Globus pallidus (tissue), 1 donor: ENCODE measurements around the gene MYO3A.
"Not testable (repeated sequence)": the region's sequence is repeated elsewhere in the genome, so short reads cannot be mapped to it uniquely, and the experiment has no call there.

ENCODE experiments used
- DNase-seq: peaks from one replicate; pipeline ENCODE4 v3.0.0-alpha.2; 2015; ENCODE audit warnings: low spot score

MYO3A gene

DNA sequence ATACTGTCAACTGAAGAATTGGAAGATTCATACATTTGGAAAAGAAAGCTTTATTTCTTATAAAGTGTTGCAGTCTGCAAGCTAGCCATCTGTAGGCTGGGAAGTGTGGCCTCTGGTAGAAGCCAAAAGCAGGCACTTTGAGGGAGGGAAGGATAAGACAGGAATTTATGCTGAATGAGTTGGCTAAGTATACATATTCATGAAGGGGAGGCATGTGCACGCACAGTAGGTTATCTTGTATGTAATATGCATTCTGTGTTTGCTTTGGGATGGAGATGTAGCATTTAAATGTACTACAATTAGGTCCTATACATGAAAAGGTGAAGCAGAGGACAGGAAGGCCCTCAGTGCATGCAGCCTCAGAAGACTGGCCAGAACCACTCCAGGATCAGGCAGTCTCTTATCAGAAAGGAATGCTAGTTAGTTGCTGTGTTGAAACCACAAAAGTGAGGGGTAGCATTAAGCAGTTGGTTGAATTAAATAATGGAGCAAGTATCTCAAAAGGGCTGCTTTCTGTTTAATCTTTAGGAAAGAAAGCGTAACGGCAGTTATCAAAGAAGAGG lies 40.9 kb downstream of the MYO3A start:
- DNase-seq = no peak

DNA sequence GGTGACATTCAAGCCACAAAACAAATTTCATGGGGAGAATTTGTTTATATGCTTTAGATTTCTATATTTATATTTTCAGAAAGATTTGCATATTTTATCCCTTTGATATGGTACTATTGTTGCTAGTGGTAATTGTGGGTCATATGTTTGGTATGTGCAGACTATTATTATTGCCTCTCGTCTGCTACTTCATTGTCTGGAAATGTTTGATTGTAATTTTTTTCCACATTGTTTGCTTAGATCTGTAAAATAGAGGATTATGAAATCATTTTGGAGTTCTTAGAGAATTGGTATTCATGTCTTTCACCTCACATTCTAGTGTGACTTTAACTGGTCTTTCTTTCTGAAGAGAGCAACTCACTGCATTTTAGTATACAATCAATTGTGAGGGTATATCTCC lies 44.7 kb downstream of the MYO3A start:
- no peak for DNase-seq

DNA sequence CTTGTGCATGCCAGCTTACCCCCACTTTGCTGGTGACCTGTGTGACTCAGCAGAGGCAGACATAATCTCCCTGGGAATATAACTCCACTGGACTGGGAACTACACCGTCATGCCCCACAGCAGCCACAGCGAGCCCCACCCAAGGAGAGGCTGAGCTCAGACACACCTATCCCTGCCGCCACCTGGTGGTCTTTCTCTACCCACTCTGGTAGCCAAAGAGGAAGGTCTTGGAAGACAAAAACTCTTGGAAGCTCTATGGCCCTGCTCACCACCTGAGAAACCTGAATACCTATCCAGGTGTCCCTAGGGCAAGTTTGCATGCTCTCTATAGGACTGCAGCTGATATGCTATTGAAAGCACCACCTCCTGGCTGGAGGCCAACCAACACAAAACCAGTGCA lies 48.1 kb downstream of the MYO3A start:
- no peak for DNase-seq

DNA sequence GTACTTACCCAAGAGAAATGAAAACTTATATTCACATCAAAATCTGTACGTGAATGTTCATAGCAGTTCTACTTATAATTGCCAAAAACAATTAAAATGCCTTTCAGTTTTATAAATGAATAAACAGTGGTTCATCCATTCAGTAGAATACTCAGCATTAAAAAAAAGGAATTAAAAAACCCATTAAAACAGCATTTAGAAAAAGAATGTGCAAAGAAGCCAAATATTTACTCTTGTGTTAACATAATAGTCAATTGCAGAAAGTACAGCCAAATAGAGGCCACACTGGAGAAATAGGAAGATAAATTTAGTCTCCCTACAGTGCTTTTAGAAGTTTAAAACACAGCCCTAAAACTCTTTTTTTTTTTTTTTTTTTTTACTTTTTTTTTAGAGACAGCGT lies 54.6 kb downstream of the MYO3A start:
- DNase-seq = no peak

DNA sequence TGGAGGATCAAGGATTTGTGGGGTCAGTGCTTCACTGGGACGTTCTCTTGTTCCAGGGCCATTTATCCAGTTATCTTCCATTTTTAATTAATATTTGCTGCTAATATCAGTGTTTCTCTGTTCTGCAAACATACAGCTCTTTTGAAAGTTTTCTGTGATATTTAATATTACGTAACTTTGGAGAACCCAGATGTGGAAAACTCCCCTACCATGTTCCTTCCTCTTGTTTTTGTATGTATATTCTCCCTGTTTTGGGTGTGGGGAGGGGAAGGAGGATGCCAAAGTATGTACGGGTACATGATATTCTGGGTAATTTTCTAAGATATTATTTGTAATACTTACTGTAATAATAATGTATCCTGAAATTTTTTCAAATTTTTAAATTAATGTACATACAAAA lies 55.9 kb downstream of the MYO3A start:
- DNase-seq = no peak

DNA sequence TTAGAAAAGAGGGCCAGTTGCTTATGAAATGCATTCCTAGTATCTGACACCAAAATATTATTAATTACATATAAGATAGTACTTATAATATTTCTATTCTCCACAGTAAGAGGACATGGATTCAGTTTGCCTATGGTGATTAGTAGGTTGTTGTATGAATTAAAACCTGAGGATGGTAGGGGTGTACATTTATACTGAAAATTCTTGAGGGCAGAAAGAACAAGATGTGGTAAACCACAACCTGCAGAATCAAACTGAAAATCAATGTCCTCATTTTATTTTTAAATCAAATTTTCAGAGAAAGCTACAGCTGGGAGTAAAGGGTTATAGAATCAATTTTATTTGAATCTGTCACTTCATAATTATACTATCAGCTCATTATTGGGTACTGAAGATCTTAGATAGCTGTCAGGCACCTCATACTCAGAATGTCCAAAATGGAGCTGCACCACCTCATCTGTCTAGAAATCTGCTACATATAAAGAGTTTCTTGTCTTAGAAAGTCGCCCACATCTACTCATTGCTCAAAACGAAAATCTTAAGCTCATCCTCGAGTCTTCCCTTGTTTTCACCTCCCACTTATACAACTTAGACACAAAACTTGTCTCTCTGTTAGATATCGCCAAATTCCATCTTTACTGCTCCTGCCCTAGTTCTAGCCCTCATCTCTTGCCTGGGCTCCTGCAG lies 65.4 kb downstream of the MYO3A start:
- no peak for DNase-seq

DNA sequence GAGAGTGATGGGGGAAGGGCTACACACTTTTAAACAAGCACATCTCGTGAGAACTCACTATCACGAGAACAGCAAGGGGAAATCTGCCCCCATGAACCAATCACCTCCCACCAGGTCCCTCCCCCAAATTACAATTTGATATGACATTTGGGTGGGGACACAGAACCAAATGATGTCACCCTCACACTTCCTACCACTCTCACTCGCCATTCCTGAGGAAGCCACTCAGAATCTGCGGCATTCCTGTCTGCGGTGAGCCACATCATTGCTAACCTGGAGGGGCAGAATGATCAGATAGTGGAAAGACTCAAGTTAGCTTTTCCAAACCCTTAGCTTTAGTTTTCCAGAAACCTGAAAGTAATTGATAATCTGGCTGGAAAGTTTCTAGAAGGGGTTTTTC lies 66.9 kb downstream of the MYO3A start:
- DNase-seq = no peak

DNA sequence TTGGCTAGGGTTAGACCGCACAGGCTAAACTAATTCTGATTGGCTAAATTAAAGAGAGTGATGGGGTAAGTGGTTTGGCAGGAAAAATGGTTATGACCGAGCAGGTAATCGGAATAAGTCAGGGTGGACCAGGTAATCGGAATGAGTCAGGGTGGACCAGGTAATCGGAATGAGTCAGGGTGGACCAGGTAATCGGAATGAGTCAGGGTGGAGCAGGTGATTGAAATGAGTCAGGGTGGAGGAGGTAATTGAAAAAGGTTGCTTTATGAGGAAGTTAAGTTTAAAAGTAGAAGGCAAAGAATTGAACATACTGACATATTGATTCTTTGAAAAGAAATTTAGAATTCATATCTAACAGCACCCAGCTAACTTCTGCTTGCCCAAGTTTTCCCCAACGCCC lies 68.4 kb downstream of the MYO3A start:
- DNase-seq = not testable (repeated sequence)

DNA sequence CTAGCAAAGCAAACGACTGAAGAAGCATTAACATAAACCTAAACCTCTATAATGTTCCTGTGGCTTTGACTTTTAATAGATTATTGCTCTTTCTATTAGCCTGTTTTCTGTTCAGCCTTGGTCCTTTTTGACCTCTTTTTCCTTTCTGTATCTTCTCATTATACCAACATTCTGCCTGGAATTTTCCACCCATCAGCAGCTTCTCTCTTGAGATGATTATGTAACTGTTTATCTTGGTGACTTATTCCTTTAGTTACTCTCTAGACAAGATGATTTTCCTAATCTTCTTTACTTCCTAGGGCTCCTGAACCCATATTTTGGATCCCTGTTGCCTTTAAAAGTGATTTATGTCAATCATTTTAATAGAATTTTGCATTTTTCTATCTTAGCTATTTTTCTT lies 81.1 kb downstream of the MYO3A start:
- no peak for DNase-seq

DNA sequence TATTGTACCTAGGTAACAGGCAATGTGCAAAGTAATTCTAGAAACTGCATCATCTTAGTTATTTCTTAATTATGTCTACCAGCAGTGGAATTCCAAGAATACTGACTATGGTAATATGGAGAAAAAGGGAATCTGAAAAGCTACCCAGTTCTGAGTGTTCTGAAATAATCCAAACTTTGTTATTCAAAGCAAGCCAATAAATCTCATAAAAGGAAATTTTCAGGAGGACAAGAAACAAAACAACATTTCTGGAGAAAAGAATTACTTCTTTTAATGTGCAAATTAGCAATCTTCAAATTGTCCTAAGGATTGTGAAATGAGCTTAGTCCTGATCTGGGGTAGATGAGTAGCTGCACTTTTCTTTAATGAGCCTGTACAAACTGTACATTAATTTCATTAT lies 88.8 kb downstream of the MYO3A start:
- no peak for DNase-seq

DNA sequence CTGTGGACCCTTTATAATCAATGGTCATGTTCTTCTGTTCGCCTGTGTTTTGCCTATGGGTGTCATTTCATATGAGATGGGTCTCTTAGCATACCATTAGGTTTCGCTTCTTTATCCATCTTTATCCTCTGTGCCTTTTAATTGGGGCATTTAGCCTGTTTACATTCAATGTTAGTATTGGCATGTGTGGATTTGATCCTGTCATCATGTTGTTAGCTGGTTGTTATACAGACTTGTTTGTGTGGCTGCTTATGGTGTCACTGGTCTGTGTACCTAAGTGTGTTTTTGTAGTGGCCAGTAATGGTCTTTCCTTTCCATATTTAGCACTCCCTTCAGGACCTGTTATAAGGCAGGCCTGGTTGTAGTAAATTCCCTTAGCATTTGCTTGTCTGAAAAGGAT lies 90.3 kb downstream of the MYO3A start:
- no peak for DNase-seq

DNA sequence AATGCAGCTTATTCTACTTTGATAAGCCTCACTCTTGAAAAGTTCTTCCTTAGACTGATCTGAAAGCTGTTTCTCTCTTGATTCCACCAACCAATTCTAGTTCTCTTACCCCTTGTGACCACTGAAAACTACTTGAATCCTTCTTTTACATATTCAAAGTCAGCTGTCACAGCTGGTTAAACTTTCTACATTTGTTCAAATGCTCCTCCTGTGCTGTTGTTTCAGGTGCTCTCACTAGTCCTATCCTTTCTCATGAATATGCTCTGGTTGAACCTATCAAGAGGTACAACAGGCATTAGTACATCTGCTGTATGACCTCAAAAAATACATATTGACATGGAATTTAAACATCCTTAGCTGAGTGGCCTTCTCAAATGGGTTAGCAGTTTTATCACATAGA lies 91.5 kb downstream of the MYO3A start:
- no peak for DNase-seq

DNA sequence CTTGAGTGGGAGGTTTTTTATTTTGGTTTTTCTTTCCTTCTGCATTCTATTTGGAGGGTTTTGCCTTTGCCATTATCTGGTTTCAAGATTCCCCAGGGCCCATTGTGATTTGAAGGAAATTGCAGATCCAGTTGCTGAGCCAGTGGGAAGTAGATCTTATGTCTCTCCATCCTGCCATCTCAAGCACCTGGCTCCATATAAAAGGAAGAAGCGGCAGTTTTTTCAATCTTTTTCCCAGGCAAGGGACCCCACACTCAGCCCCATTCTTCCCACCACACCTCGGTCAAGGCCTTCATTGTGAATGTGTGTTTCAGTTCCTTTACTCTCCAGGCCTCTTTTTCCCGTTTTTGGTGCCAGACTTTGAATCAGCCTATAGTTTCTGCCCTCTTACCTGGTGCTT lies 95.8 kb downstream of the MYO3A start:
- DNase-seq = no peak

DNA sequence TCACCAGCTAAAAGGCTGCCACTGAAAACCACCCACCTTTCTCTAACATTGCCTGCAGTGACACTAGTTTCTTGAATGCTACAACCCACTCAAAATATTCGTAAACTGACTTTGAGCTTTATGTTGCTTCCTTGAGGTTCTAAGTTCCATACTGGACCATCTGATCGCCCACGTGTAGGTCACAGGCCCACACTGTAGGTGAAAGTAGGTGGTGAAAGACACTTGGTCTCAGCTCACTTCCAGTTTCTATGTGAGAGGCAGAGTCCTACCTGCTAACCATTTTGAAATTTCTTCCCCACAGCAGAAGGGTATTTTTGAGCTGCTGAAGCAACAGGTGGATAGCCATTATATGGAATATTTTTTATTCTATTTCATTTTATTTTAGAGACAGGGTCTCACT lies 97.3 kb downstream of the MYO3A start:
- DNase-seq = no peak

DNA sequence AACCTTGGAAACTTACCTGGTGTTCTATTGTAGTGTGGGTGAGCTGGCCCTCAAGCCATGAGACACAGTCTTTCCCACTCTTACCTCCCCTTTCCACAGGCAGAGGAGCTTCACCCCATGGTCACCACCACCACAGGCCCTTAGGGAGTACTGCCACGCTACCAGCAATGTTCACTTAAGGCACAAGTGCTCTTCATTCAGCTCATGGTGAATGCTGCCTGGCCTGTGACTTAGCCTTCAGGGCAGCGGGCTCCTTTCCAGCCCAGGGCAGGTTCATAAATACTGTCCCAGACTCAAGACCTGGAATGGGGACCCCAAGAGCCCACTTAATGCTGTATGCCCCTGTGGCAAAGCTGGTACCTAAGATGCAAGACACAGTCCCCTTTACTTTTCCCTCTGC lies 109.4 kb downstream of the MYO3A start:
- DNase-seq = no peak

DNA sequence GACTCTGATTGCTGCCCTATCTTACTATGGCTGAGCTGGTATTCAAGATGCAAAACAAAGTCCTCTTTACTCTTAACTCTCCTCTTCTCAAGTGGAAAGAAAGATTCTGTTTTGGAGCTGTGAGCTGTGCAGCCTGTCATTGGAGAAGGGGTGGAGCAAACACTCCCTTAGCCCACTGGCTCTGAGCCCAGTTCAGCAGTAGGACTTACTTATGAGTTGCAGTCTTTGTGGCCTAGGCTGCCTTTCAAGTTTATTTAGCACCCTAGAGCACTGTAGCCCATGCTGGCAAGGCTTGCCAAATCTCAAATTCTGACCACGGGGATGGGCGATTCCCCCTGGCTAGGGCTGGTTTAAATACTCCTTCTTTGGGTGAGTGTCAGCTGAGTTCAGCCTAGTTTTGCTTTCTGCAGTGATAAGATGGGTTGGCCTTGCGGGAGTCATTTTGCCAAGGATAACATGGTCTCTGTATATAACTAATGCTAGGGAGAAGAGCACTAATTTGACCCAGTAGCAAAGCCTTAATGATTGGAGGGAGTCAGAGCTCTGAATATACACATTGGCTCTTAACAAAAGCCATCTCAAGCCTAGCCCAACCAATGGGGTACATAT lies 110.2 kb downstream of the MYO3A start:
- no peak for DNase-seq

DNA sequence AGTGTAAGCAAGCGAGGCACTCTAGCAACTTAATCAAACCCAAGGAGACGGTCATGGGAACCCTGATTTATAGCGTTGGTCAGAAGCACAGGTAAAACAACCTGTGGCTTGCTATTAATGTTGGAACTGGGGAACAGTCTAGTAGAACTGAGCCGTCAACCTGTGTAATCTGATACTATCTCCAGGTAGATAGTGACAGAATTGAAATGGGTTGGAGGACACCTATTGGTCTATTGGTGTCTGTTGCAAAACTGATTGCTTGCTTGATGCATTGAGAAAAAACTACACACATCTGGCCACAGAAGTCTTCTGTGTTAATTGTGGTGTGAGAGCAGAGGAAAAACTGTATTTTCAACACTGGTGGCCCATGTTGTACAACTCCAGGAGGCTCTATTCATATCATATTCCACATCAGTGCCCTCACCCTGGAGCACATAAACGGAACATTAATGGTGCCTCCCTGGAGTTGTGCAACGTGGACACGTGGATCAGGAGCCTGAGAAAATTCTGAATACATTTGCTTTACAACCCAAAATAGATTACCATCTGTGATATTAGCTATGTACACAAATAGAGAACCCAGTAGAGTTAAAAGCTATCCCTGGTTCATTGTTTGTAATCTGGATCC lies 112.2 kb downstream of the MYO3A start:
- no peak for DNase-seq

DNA sequence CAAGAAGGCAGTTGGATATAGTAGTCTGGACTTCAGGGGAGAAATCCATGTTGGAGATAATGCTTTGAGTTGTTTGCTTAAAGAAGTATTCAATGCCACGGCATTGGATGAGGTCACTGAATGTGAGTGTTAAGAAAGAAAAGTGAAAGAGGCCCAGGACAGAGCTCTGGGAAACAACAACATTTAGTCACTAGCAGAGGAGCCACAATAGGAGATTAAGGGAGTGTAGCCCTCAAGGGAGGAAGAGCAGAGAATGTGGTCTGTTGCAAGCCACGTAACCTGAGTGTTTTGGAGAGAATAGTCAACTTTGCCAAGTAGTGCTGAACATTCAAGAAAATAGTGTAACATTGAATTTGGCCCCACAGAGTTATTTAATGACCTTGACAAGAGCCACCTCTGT lies 114.7 kb downstream of the MYO3A start:
- no peak for DNase-seq

DNA sequence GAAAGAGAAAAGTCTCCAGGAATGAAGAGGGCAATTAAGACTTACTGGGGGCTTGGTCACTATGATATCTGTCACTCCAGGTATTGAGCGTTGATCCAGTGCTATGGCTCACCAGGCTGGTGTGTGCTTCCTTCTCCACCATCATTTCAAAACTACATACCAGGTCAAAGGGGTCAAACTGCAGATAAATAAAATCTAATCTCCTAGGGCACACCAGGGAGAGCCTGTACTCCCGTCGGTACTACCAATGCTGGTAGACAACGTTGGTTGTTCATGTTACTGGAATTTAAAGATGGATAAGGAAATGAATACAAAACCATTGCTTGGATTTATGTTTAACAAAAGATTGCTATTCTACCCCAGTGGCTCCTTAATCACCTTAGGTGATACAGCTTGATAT lies 118.3 kb downstream of the MYO3A start:
- DNase-seq = no peak

DNA sequence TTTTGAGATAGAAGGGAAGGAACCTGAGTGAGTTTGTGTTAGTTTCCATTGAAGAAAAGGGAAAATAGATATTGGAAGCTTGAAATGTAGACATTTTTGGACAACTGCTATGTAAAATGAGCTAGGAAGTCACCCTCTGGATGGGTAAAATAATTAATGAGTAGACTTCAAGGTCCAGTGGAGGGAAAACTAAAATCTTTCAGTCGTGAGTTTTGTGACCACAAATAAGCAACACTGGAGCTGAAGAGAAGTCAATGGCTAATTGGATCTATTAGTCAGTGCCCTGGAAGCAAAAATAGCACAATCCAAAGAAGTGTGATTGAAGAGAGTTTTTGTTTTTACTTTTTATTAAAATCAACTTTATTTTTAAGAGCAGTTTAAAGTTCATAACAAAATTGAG lies 123.4 kb downstream of the MYO3A start:
- no peak for DNase-seq

DNA sequence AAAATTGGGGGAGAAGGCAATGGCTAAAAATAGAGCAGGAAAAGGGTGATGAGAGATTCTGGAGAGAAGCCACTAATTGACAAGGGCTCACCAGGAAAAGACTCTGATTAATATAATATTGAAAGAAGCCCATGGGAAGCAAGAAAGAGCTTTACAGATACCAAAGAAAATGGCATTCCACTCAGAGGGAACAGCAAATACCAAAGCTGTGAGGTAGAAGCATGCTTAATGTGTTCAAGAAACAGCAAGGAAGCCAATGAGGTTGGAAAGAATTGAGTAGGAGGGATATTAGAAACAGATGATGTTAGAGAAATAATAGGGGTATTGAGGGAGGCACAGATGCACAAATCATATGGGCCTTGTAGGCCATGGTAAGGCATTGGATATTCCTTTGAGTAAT lies 130.1 kb downstream of the MYO3A start:
- no peak for DNase-seq

DNA sequence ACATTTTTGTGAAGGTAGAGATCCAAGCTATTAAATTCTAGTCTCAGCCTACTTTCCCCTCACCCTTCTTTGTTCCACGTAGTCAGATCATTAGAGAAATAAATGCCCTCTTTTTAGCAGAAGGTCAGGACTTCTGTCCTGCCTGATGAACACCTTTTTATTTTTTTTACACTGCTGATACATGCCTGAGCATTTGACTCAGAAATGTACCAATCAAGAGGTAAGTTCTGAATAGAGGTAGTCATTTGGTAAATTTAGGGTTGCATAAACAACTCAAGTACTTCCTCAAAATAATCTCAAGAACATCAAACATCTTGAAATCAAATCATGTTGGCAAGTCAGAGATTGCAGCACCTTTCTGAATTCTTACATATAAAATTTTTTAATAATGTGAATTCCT lies 133.7 kb downstream of the MYO3A start:
- no peak for DNase-seq

DNA sequence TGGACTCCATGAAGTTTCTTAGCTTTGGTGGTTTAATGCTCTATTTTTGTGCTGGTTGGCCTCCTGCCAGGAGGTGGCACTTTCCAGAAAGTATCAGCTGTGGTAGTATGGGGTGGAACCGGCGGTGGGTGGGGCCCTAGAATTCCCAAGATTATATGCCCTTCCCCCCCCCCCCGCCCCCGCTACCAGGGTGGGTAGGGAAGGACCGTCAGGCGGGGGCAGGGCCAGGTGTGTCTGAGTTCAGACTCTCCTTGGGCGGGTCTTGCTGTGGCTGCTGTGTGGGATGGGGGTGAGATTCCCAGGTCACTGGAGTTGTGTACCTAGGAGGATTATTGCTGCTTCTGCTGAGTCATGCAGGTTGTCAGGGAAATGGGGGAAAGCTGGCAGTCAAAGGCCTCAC lies 146.9 kb downstream of the MYO3A start:
- not testable (repeated sequence) for DNase-seq

DNA sequence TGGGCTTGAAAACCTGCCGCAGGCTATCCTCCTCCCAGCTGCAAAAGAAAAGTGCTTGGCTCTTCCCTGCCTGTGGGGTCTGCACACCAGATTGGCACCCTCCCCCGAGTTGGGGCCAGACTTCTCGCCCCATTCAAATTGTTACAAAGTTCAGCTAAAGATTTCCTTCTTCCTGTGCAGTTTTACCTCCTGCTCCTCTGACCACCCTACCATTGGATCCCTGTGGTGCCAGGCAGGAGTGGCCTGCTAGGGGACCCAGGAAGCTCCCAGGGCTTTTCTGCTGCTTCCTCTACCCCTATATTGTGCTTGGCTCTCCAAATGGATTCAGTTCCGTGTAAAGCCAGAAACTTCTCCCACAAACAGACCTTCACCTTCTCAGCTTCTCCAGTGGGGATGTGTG lies 147.4 kb downstream of the MYO3A start:
- no peak for DNase-seq
